Esophagus (tissue), 2 donors: ENCODE measurements around the gene MTHFD2L. TPM values are rescaled to one million over a fixed set of nuclear protein-coding genes. Genes with fewer than 3 reads are reported as not detected.

ENCODE experiments used
- H3K27ac ChIP-seq, 2 donors: one replicate each; pipeline ENCODE4 v1.5.1; 2013; ENCODE audit warnings: low read depth in 2 of 2, mild to moderate bottlenecking in 2 of 2, inconsistent platforms in 1 of 2, low read length in 1 of 2, moderate library complexity in 1 of 2
- H3K27me3 ChIP-seq, 2 donors: one replicate each; pipeline ENCODE4 v1.6.1; 2013; ENCODE audit warnings: low read length in 2 of 2, control low read depth in 1 of 2, mild to moderate bottlenecking in 1 of 2; ENCODE audit not compliant: insufficient read depth in 2 of 2, control insufficient read depth in 1 of 2
- H3K36me3 ChIP-seq, 2 donors: one replicate each; pipeline ENCODE4 v1.6.1; 2013; ENCODE audit warnings: low read length in 1 of 2; ENCODE audit not compliant: control insufficient read depth in 2 of 2, insufficient read depth in 2 of 2
- H3K4me1 ChIP-seq, 2 donors: one replicate each; pipeline ENCODE4 v1.6.1; 2013; ENCODE audit warnings: low read length in 1 of 2; ENCODE audit not compliant: control insufficient read depth in 2 of 2, insufficient read depth in 2 of 2
- H3K4me3 ChIP-seq, 2 donors: one replicate each; pipeline ENCODE4 v1.5.1; 2013; ENCODE audit warnings: low read length in 2 of 2, mild to moderate bottlenecking in 2 of 2, low read depth in 1 of 2, moderate library complexity in 1 of 2
- H3K9me3 ChIP-seq, 2 donors: one replicate each; pipeline ENCODE4 v1.6.1; 2013; ENCODE audit warnings: mild to moderate bottlenecking in 2 of 2, low read depth in 1 of 2, low read length in 1 of 2, moderate library complexity in 1 of 2; ENCODE audit not compliant: control insufficient read depth in 2 of 2, insufficient read depth in 1 of 2
- WGBS, 2 donors: extraction: QIAGEN DNeasy Blood & Tissue Kit; methylation state at CpG; one replicate each; pipeline ENCODE4 v1.1.7; 2013; 5-methylcytosine and 5-hydroxymethylcytosine counted together
- polyA plus RNA-seq, 2 donors: library from polyadenylated mRNA; stranded (reverse); fragments of 200-250 nt; gene quantifications; one replicate each; pipeline ENCODE4 v1.2.3, GENCODE V29; 2013
- donor health status: healthy with polysubstance abuse.
- donor health status: Bipolar disorder and iron deficiency.

The MTHFD2L gene
- polyA plus RNA-seq, 2 donors, result 5.9 to 6.2 TPM

- Histone ChIP-seq H3K4me3 (peak overlapping the region in 1 of 2 donors; percentile 78), H3K9me3 (no peaks in the 10 kb centered on the region), H3K27me3 (no peaks in the 10 kb centered on the region), H3K27ac (no peak overlapping the region), H3K36me3 (no peaks in the 10 kb centered on the region), H3K4me1 (no peaks in the 10 kb centered on the region)
- WGBS, 2 donors, result 54 to 56% methylated on average over 2 of the region's 2 CpGs
Observed at GRCh38 chr4:74159143-74159709, 1.3 kb downstream of the MTHFD2L start.

- Histone ChIP-seq H3K27ac (no peak overlapping the region), H3K27me3 (no peaks in the 10 kb centered on the region), H3K9me3 (no peaks in the 10 kb centered on the region), H3K36me3 (no peaks in the 10 kb centered on the region), H3K4me3 (no peak overlapping the region), H3K4me1 (no peaks in the 10 kb centered on the region)
- 83 to 88% methylated on average over 3 of the region's 3 CpGs for WGBS, 2 donors
Observed at GRCh38 chr4:74161666-74162450, 3.9 kb downstream of the MTHFD2L start.

GRCh38 chr4:74166135-74166534 lies 8.2 kb downstream of the MTHFD2L start:
- Histone ChIP-seq H3K27me3 (no peaks in the 10 kb centered on the region), H3K27ac (no peak overlapping the region), H3K4me1 (no peaks in the 10 kb centered on the region), H3K4me3 (no peak overlapping the region), H3K9me3 (no peaks in the 10 kb centered on the region), H3K36me3 (no peaks in the 10 kb centered on the region)
- 88 to 89% methylated on average over 1 of the region's 1 CpG for WGBS, 2 donors

- Histone ChIP-seq H3K36me3 (no peaks in the 10 kb centered on the region), H3K4me1 (no peaks in the 10 kb centered on the region)
- WGBS, 2 donors, result 98 to 100% methylated on average over 1 of the region's 1 CpG
Observed at GRCh38 chr4:74166818-74167217, 8.9 kb downstream of the MTHFD2L start.

GRCh38 chr4:74167585-74167984 lies 9.7 kb downstream of the MTHFD2L start:
- 97% methylated on average over 2 of the region's 2 CpGs for WGBS, 2 donors
- Histone ChIP-seq H3K36me3 (no peaks in the 10 kb centered on the region), H3K9me3 (no peaks in the 10 kb centered on the region), H3K27me3 (no peaks in the 10 kb centered on the region), H3K4me3 (no peak overlapping the region), H3K27ac (no peak overlapping the region), H3K4me1 (no peaks in the 10 kb centered on the region)

More at GRCh38 chr4:74166818-74167217, 8.9 kb downstream of the MTHFD2L start:
- H3K27me3 ChIP-seq, result no peaks in the 10 kb centered on the region
- H3K4me3 ChIP-seq, result no peak overlapping the region
- no peak overlapping the region for H3K27ac ChIP-seq
- no peaks in the 10 kb centered on the region for H3K9me3 ChIP-seq

GRCh38 chr4:74168841-74169240 lies 10.9 kb downstream of the MTHFD2L start:
- 92 to 95% methylated on average over 2 of the region's 2 CpGs for WGBS, 2 donors
- no peaks in the 10 kb centered on the region for H3K9me3 ChIP-seq
- no peaks in the 10 kb centered on the region for H3K4me1 ChIP-seq
- no peaks in the 10 kb centered on the region for H3K36me3 ChIP-seq
- H3K27me3 ChIP-seq, result no peaks in the 10 kb centered on the region
- H3K27ac ChIP-seq, result no peak overlapping the region
- H3K4me3 ChIP-seq, result no peak overlapping the region

GRCh38 chr4:74173321-74173720 lies 15.4 kb downstream of the MTHFD2L start:
- no peak overlapping the region for H3K27ac ChIP-seq
- H3K9me3 ChIP-seq, result no peaks in the 10 kb centered on the region
- H3K36me3 ChIP-seq, result no peaks in the 10 kb centered on the region
- H3K4me1 ChIP-seq, result no peaks in the 10 kb centered on the region
- no peaks in the 10 kb centered on the region for H3K27me3 ChIP-seq
- 90% methylated on average over 5 of the region's 5 CpGs for WGBS, 2 donors
- no peak overlapping the region for H3K4me3 ChIP-seq

GRCh38 chr4:74174421-74174820 lies 16.5 kb downstream of the MTHFD2L start:
- WGBS, 2 donors, result 96 to 98% methylated on average over 2 of the region's 2 CpGs
- no peaks in the 10 kb centered on the region for H3K36me3 ChIP-seq
- H3K9me3 ChIP-seq, result no peaks in the 10 kb centered on the region
- no peak overlapping the region for H3K4me3 ChIP-seq
- no peak overlapping the region for H3K27ac ChIP-seq
- H3K4me1 ChIP-seq, result no peaks in the 10 kb centered on the region
- no peaks in the 10 kb centered on the region for H3K27me3 ChIP-seq

GRCh38 chr4:74174941-74175340 lies 17.0 kb downstream of the MTHFD2L start:
- Histone ChIP-seq H3K9me3 (no peaks in the 10 kb centered on the region), H3K36me3 (no peaks in the 10 kb centered on the region), H3K4me3 (no peak overlapping the region), H3K27me3 (no peaks in the 10 kb centered on the region), H3K27ac (no peak overlapping the region), H3K4me1 (no peaks in the 10 kb centered on the region)
- WGBS, 2 donors, result 86 to 90% methylated on average over 2 of the region's 2 CpGs

GRCh38 chr4:74175379-74175778 lies 17.5 kb downstream of the MTHFD2L start:
- H3K27me3 ChIP-seq, result no peaks in the 10 kb centered on the region
- H3K4me3 ChIP-seq, result no peak overlapping the region
- no peak overlapping the region for H3K27ac ChIP-seq
- no peaks in the 10 kb centered on the region for H3K9me3 ChIP-seq
- H3K4me1 ChIP-seq, result no peaks in the 10 kb centered on the region
- no peaks in the 10 kb centered on the region for H3K36me3 ChIP-seq
- WGBS, 2 donors, result 94% methylated on average over 1 of the region's 1 CpG
